ENCODE results near the gene HPGD. TPM values are rescaled to one million over a fixed set of nuclear protein-coding genes. Genes with fewer than 3 reads are reported as not detected.
"Not testable (repeated sequence)": the region's sequence is repeated elsewhere in the genome, so short reads cannot be mapped to it uniquely, and the experiment has no call there.

The HPGD gene
- polyA plus RNA-seq, 4 donors, result 28.4 to 141 (median 87.4) TPM

GRCh38 chr4:174528226-174528625 lies 5.9 kb upstream of the HPGD start:
- no peak for DNase-seq (ENCODE audit: low read depth in 4 of 4, low spot score in 3 of 4)

DNA sequence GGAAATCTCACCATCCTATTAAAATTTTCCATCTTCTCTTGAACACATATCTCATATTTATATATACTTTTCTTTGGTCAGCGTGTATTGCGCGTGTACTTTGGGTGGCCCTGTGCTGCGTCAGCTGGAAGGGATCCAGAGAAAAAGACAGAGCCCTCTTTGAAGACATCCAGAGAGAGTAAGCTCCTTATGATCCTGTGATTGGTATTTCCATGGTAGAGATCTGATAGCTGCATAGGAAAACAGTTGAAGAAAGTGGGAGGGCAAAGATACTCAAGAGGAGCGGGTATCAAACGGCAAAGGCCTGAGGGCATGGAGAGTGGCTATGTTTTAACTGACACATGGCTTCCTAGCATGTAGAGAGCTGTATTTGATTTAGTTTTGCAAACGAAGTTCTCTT lies 4.4 kb upstream of the HPGD start:
- no peak for DNase-seq (ENCODE audit: low read depth in 4 of 4, low spot score in 3 of 4)

- DNase-seq (ENCODE audit: low read depth in 4 of 4, low spot score in 3 of 4), result no peak
These were observed 2.0 kb upstream of the HPGD start for GRCh38 chr4:174524242-174524641.

- no peak for DNase-seq (ENCODE audit: low read depth in 4 of 4, low spot score in 3 of 4)
These were observed 871 bp upstream of the HPGD start for GRCh38 chr4:174523025-174523693.

DNA sequence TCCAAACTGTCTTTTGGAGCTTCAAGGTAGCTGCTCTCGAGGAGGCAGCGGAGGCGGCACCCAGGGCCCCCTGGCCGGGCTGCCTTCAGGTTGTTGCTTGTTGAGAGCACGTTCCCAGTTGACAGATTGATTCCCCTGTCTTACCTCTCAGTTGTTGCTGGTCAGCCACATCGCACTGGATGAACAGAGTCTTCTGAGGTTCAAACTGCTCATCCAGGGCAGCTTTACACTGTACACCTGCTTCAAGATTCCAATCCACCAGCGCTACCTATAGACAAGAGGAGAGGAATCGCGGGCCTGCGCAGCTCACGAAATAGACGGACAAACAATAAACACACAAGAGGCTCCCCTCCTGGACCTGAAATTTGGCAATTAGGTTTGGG lies 497 bp downstream of the HPGD start:
- DNase-seq (ENCODE audit: low read depth in 4 of 4, low spot score in 3 of 4), result peak in 3 of 4 donors; percentile 6 to 22 (median 22)

GRCh38 chr4:174520660-174521059 lies 1.6 kb downstream of the HPGD start:
- no peak for DNase-seq (ENCODE audit: low read depth in 4 of 4, low spot score in 3 of 4)

DNA sequence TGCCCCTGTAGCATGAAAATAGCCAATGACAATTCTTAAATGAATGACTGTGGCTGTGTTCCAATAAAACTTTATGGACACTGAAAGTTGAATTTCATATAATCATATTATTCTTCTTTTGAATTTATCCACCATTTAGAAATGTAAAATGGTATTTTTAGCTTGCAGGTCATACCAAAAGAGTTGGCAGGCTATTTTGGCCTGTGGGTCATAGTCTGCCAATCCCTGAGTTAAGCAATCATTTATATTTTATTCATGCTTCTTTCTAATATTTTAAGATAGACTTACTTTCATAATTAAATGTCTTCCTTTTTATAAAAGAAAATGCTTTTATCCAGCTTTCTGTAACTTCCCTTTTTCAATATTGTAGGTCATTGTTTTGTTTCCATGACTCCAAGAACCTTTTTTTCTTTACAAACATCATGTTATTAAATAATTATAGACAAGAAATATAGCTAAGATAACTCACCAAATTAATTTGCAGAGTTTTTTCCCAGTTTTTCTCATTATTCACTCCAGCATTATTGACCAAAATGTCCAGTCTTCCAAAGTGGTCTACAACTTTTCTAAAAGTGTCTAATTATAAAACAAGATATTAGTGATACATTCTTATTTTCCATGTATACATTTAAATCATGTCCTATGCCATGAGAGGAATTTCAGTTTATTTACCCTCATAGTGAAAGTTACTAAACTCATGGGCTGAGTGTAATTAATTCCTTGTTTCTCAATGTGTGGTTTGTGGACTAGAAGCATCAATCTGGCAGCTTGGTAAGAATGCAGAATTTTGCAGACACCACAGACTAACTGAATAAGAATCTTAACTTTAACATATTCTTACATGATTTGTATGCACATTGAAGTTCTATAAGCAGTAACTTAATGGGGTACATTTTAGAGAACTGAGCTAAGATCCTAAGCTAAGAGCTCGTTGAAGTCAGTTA lies 4.5 kb downstream of the HPGD start:
- no peak for DNase-seq (ENCODE audit: low read depth in 4 of 4, low spot score in 3 of 4)

- no peak for DNase-seq (ENCODE audit: low read depth in 4 of 4, low spot score in 3 of 4)
These were observed 5.5 kb downstream of the HPGD start for GRCh38 chr4:174516794-174517193.

DNA sequence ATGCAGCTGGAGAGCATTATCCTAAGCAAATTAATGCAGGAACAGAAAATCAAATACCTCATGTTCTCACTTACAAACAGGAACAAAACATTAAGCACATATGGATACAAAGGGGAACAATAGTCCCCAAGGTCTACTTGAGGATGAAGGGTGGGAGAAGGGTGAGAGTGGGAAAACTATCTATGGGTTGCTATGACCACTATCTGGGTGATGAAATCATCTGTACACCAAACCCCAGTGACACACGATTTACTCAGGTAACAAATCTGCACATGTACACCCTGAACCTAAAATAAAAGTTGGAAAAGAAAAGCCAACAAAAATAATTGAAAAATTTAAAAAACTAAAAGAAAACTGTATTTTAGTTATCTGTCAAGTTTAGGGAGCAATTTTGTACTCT lies 5.9 kb downstream of the HPGD start:
- no peak for DNase-seq (ENCODE audit: low read depth in 4 of 4, low spot score in 3 of 4)

DNA sequence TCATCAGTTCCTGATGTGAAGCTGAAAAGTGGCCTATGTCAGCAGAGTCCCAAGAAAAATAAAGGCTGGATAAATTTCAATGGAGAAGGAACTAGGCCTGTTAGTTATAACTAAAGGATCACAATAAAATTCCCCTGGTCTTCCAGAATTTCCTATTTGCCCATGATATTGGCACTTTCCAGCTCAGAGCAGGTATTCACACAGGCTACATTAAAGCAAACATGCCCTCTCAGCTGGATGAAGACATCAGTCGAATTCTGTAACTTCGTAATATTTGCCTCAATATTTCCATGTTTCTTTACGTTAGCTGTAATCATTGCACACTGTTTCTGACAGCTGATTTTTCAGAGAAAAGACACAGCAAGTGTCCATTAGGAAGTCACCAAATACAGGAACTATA lies 9.5 kb downstream of the HPGD start:
- DNase-seq (ENCODE audit: low read depth in 4 of 4, low spot score in 3 of 4), result no peak

- no peak for DNase-seq (ENCODE audit: low read depth in 4 of 4, low spot score in 3 of 4)
These were observed 16.4 kb downstream of the HPGD start for GRCh38 chr4:174505892-174506291.

- no peak for DNase-seq (ENCODE audit: low read depth in 4 of 4, low spot score in 3 of 4)
These were observed 17.3 kb downstream of the HPGD start for GRCh38 chr4:174505007-174505406.

- no peak for DNase-seq (ENCODE audit: low read depth in 4 of 4, low spot score in 3 of 4)
These were observed 19.1 kb downstream of the HPGD start for GRCh38 chr4:174503079-174503715.

- DNase-seq (ENCODE audit: low read depth in 4 of 4, low spot score in 3 of 4), result no peak
These were observed 25.5 kb downstream of the HPGD start for GRCh38 chr4:174496631-174497432.

GRCh38 chr4:174495626-174496025 lies 26.7 kb downstream of the HPGD start:
- no peak for DNase-seq (ENCODE audit: low read depth in 4 of 4, low spot score in 3 of 4)

DNA sequence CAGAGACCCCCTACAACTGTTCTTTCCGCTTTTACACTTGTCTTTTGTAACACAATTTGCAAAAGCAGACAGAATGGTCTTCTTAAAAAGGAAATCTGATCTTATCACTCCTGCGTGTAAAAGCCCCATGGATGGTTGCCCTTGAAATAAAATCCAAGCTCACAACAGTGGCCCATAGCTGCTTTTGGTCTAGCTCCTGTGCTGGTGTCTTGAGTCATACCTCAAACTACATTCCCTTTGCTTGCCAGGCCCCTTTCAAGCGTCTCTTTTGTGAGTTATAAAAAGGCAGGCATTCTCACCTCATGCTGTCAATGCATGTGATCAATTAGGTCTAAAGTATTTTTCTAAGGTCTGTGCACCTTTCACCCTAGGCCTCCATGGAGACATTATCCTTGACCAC lies 27.6 kb downstream of the HPGD start:
- DNase-seq (ENCODE audit: low read depth in 4 of 4, low spot score in 3 of 4), result no peak

GRCh38 chr4:174494146-174494545 lies 28.1 kb downstream of the HPGD start:
- no peak for DNase-seq (ENCODE audit: low read depth in 4 of 4, low spot score in 3 of 4)

- DNase-seq (ENCODE audit: low read depth in 4 of 4, low spot score in 3 of 4), result no peak
These were observed 31.8 kb downstream of the HPGD start for GRCh38 chr4:174490451-174490961.

GRCh38 chr4:174488368-174488767 lies 33.9 kb downstream of the HPGD start:
- DNase-seq (ENCODE audit: low read depth in 4 of 4, low spot score in 3 of 4), result not testable (repeated sequence)

- DNase-seq (ENCODE audit: low read depth in 4 of 4, low spot score in 3 of 4), result no peak
These were observed 37.3 kb downstream of the HPGD start for GRCh38 chr4:174485025-174485424.
